ENCODE data around the gene TBC1D16. TPM values are rescaled to one million over a fixed set of nuclear protein-coding genes. Genes with fewer than 3 reads are reported as not detected.

TBC1D16 gene
- total and polyA plus RNA-seq, 10 of the 15 experiments (the other 5 are each of a cell fraction or from before 2014, with no cell fraction given): 0.01 to 0.13 (median 0.06) TPM; not detected in 3

GRCh38 chr17:79981661-79982101 lies 54.0 kb downstream of the TBC1D16 start:
- ChIA-PET CTCF (no interaction called here), POLR2A (no interaction called here), SMC1A (ENCODE audit: uncharacterized antibody, unreplicated experiment) (no interaction called here), RAD21 (ENCODE audit: unreplicated experiment) (no interaction called here)
- Histone ChIP-seq H3K4me1 (ENCODE audit: control insufficient read depth, insufficient read depth, low read length) (no peaks in the 10 kb centered on the region), H2AFZ (ENCODE audit: control insufficient read depth, low read depth, low read length) (no peak overlapping the region), H3K9me3 (replicated peaks; ENCODE audit: control insufficient read depth, insufficient read depth, low read length) (no peaks in the 10 kb centered on the region), H3K36me3 (ENCODE audit: control insufficient read depth in 2 of 2, insufficient read depth in 2 of 2, low read length in 1 of 2) (no peaks in the 10 kb centered on the region), H3K79me2 (ENCODE audit: control insufficient read depth, insufficient read depth, low read length) (no peaks in the 10 kb centered on the region), H3K27ac (ENCODE audit: control insufficient read depth, insufficient read depth) (no peak overlapping the region), H3K27me3 (replicated peaks in 1 of 2; ENCODE audit: control insufficient read depth in 2 of 2, insufficient read depth in 2 of 2, low read length in 1 of 2) (peaks cover 0 to 2% of the 10 kb centered on the region in 2 experiments; a peak in 2 of 4 replicates), H3K9ac (ENCODE audit: control insufficient read depth, insufficient read depth, low read length) (no peak overlapping the region), H3K4me2 (ENCODE audit: control insufficient read depth, insufficient read depth) (no peak overlapping the region), H3K4me3 (no peak overlapping the region), H4K20me1 (ENCODE audit: control insufficient read depth, insufficient read depth) (no peaks in the 10 kb centered on the region)
- in situ Hi-C loops (cut with MboI): no loop called here
- BruUV-seq (replicated peaks): no TSS peak
- no peak for ATAC-seq
- DNase-seq (ENCODE audit: low read depth, low spot score): no peak
- no peak for FAIRE-seq
- 71% methylated on average over 23 of the region's 23 CpGs for WGBS (ENCODE audit: insufficient coverage, insufficient replicate concordance, low lambda C conversion rate, missing lambda C conversion rate)
- TF ChIP-seq EP300 (IDR thresholded peaks at IDR 0.05; ENCODE audit: borderline replicate concordance in 1 of 2, control insufficient read depth in 1 of 2, low read depth in 2 of 2, low read length in 2 of 2) (no peak), SKIL (IDR thresholded peaks at IDR 0.05; ENCODE audit: low read depth, poor library complexity, severe bottlenecking) (no peak), RELB (IDR thresholded peaks at IDR 0.05; ENCODE audit: low read depth) (no peak), TCF7 (IDR thresholded peaks at IDR 0.05; ENCODE audit: borderline replicate concordance) (no peak), ATF3 (IDR thresholded peaks at IDR 0.05; ENCODE audit: borderline replicate concordance, extremely low read depth, low read depth, low read length) (no peak), ZNF217 (IDR thresholded peaks at IDR 0.05) (no peak), CREM (IDR thresholded peaks at IDR 0.05; ENCODE audit: low read depth) (no peak), ZNF384 (IDR thresholded peaks at IDR 0.05; ENCODE audit: borderline replicate concordance, low read depth, low read length) (no peak), KLF5 (IDR thresholded peaks at IDR 0.05; ENCODE audit: partially characterized antibody) (no peak), ATF7 (IDR thresholded peaks at IDR 0.05; ENCODE audit: low read depth) (no peak), PML (IDR thresholded peaks at IDR 0.05; ENCODE audit: low read length) (no peak), RBBP5 (conservative IDR thresholded peaks at IDR 0.05) (no peak), TARDBP (IDR thresholded peaks at IDR 0.05; ENCODE audit: borderline replicate concordance) (no peak), ELK1 (IDR thresholded peaks at IDR 0.05; ENCODE audit: low read depth, low read length) (no peak), MXI1 (IDR thresholded peaks at IDR 0.05; ENCODE audit: low read depth, low read length) (no peak), SMAD5 (IDR thresholded peaks at IDR 0.05; ENCODE audit: low read depth) (no peak), LARP7 (IDR thresholded peaks at IDR 0.05) (no peak)
- intact Hi-C loops (cut with micrococcal nuclease; ENCODE audit: unreplicated experiment): no loop called here

Data from GM12878 (cell line).